OCI-LY7 (cell line): ENCODE measurements around the gene SLC4A1AP. TPM values are rescaled to one million over a fixed set of nuclear protein-coding genes. Genes with fewer than 3 reads are reported as not detected.

Experiments used
- BruUV-seq: library from RNA; stranded (reverse); fragments of 400-500 nt; replicated peaks from 2 replicates; lab custom pipeline; 2021; lab: Mats Ljungman, UMichigan
- CTCF ChIA-PET: fragments of 300-600 bp; sonication (Branson Sonifier 250); formaldehyde crosslinking; loops from one replicate; lab custom pipeline; 2022; ENCODE audit warnings: antibody characterized with exemption; ENCODE audit not compliant: unreplicated experiment; lab: Charles Lee
- POLR2A ChIA-PET: fragments of 300-600 bp; sonication (Branson Sonifier 250); formaldehyde crosslinking; loops from one replicate; lab custom pipeline; 2022; ENCODE audit warnings: antibody characterized with exemption; lab: Charles Lee
- DNase-seq: peaks from one replicate; pipeline ENCODE4 v3.0.0-alpha.2; 2015; ENCODE audit warnings: low spot score
- H2AFZ ChIP-seq: fragments of 200-600 bp; sonication (generic), shearing (Covaris generic); 2 replicates; pipeline ENCODE4 v1.6.1; 2014; ENCODE audit warnings: mild to moderate bottlenecking, antibody characterized with exemption, low read length, moderate library complexity
- H3K27ac ChIP-seq: fragments of 200-600 bp; sonication (generic); 2 replicates; pipeline ENCODE4 v1.5.1; 2014; ENCODE audit warnings: mixed run types, low read depth, mild to moderate bottlenecking, moderate library complexity, low read length, inconsistent platforms; ENCODE audit not compliant: poor library complexity, severe bottlenecking
- H3K36me3 ChIP-seq: fragments of 200-600 bp; sonication (generic); 2 replicates; pipeline ENCODE4 v1.6.1; 2014; ENCODE audit warnings: mild to moderate bottlenecking, antibody characterized with exemption, low read length, moderate library complexity, mixed read lengths; ENCODE audit not compliant: insufficient read depth
- H3K4me1 ChIP-seq: fragments of 200-600 bp; sonication (generic); 2 replicates; pipeline ENCODE4 v1.5.1; 2014; ENCODE audit warnings: mild to moderate bottlenecking, low read length; ENCODE audit not compliant: insufficient read depth, poor library complexity, severe bottlenecking
- H3K4me2 ChIP-seq: fragments of 200-600 bp; sonication (generic); 2 replicates; pipeline ENCODE4 v1.6.1; 2014; ENCODE audit warnings: mild to moderate bottlenecking, low read length
- H3K4me3 ChIP-seq: fragments of 200-600 bp; sonication (generic); 2 replicates; pipeline ENCODE4 v1.5.1; 2014; ENCODE audit warnings: mild to moderate bottlenecking, low read depth, low read length; ENCODE audit not compliant: poor library complexity, severe bottlenecking
- H3K79me2 ChIP-seq: fragments of 200-600 bp; sonication (generic); 2 replicates; pipeline ENCODE4 v1.6.1; 2016; ENCODE audit warnings: low read depth, mild to moderate bottlenecking, low read length, moderate library complexity, mixed read lengths; ENCODE audit not compliant: insufficient read depth
- H3K9me2 ChIP-seq: fragments of 200-600 bp; sonication (generic); 2 replicates; pipeline ENCODE4 v1.6.1; 2016; ENCODE audit warnings: mild to moderate bottlenecking, low read length, mixed read lengths; ENCODE audit not compliant: insufficient read depth
- H3K9me3 ChIP-seq: fragments of 200-600 bp; sonication (generic); 2 replicates; pipeline ENCODE4 v1.6.1; 2014; ENCODE audit warnings: mild to moderate bottlenecking, mixed run types, low read length, mixed read lengths
- H4K20me1 ChIP-seq: fragments of 200-600 bp; sonication (generic); 2 replicates; pipeline ENCODE4 v1.6.1; 2014; ENCODE audit warnings: mild to moderate bottlenecking, antibody characterized with exemption, low read length, moderate library complexity, mixed read lengths; ENCODE audit not compliant: insufficient read depth
- EZH2phosphoT487 ChIP-seq: fragments of 200-600 bp; sonication (generic); IDR thresholded peaks from 2 replicates; pipeline ENCODE4 v1.6.1; 2018; ENCODE audit warnings: low read depth, borderline replicate concordance, mild to moderate bottlenecking, mixed run types, antibody characterized with exemption, low read length, moderate library complexity, mixed read lengths
- intact Hi-C: fragments of 100-400 bp; cut with micrococcal nuclease; formaldehyde crosslinking; loops from one replicate; pipeline ENCODE4 v1.10.0; 2022; ENCODE audit not compliant: unreplicated experiment
- total RNA-seq, 2 experiments: library from RNA; depleted of rRNA in 1 of 2; stranded (reverse); fragments of >200 nt in 1 of 2; shearing (Covaris generic) in 1 of 2; gene quantifications; 2 replicates each; pipeline ENCODE4 v1.2.3, GENCODE V29; 2014 to 2022
- TF ChIP-seq, protein P1 (sequence below): fragments of 200-600 bp; sonication (generic); conservative IDR thresholded peaks from 2 replicates; pipeline ENCODE4 v1.5.1; 2014; ENCODE audit warnings: mild to moderate bottlenecking, antibody characterized with exemption, low read length, moderate library complexity, mixed read lengths

SLC4A1AP gene
- total RNA-seq, 2 experiments from 2014 or later: 26.2 to 27.9 TPM

DNA sequence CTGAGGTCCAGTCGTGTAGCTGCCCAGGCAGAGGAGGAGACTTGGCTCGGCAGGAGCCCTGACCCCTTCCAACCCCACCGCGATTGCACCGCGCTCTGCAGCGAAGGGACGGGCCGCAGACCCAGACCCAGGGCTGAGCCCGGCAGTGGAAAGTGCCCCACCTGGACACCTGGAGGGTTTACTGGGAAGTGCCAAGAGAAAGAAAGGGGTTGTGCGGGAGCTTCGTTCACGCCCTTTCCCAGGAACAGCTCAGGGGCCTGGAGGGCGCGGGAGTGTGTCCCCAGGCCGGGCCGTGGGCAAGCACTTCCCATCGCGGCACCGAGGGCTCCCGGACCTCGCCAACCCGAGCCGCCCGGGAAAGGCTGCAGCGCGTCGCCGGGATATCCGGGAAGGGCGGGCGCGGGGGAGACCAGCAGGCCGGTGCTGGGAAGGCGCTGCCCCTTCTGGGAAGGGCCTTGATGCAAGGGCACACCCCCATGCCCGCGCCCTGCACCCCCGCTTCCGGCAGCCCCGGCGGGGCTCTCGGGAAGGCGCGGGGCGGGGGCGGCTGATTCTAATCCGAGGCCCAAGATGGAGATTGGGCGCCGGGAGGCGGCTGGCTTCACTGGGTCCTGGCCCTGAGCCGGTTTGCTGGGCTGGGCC, 71.7 kb downstream of the SLC4A1AP start:
- H3K9me3 ChIP-seq: no peaks in the 10 kb centered on the region
- H3K79me2 ChIP-seq: no peaks in the 10 kb centered on the region
- no peak overlapping the region for H3K27ac ChIP-seq
- H3K36me3 ChIP-seq: no peaks in the 10 kb centered on the region
- ChIA-PET CTCF (no interaction called here), POLR2A (no interaction called here)
- H4K20me1 ChIP-seq: no peaks in the 10 kb centered on the region
- BruUV-seq: no TSS peak
- intact Hi-C loops: no loop called here
- DNase-seq: no peak
- H3K4me3 ChIP-seq: no peak overlapping the region
- no peak for TF ChIP-seq EZH2phosphoT487
- TF ChIP-seq, protein P1, sequence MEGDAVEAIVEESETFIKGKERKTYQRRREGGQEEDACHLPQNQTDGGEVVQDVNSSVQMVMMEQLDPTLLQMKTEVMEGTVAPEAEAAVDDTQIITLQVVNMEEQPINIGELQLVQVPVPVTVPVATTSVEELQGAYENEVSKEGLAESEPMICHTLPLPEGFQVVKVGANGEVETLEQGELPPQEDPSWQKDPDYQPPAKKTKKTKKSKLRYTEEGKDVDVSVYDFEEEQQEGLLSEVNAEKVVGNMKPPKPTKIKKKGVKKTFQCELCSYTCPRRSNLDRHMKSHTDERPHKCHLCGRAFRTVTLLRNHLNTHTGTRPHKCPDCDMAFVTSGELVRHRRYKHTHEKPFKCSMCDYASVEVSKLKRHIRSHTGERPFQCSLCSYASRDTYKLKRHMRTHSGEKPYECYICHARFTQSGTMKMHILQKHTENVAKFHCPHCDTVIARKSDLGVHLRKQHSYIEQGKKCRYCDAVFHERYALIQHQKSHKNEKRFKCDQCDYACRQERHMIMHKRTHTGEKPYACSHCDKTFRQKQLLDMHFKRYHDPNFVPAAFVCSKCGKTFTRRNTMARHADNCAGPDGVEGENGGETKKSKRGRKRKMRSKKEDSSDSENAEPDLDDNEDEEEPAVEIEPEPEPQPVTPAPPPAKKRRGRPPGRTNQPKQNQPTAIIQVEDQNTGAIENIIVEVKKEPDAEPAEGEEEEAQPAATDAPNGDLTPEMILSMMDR: no peak
- H3K4me1 ChIP-seq: peaks cover 3% of the 10 kb centered on the region
- H3K9me2 ChIP-seq: no peaks in the 10 kb centered on the region
- no peak overlapping the region for H2AFZ ChIP-seq
- H3K4me2 ChIP-seq: no peak overlapping the region

DNA sequence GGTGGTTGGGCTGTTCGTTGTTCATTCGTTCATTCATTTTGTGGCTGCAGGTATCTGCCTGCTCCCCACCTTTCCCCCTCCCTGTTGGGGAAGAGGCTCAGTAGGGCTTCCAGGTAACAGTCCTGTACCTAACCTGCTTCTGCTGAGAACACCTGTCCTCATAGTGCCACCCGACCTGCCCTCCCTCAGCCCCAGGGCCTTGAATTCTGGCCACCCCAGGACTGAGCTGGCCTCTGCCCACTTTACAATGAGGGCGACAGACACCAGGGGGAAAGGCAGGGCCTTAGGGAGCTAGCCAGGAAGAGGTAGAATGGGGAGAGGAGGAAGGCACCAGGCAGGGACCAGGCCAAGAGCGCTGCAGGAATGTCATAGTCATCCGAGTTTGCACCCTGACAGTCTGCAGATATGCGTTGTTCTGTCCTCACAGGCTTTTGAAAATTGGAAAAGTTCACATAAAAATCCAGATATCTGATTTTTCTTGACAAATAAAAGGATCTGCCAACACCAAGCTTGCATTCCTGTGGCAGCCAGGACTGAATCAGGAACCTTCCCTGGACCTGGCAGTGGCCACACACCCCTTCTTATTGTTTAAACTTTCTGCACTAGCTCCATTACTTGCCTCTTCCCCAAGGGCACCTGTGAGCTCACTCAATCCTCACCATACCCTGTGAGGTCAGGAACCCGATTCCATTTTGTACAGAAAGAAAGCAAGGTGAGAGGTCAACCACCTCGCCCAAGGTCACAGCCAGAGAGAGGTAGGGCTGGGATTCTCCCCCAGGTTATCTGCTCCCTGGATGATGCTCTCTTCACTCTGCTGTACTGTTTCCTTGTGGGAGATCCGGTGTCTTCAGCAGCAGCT, 72.6 kb downstream of the SLC4A1AP start:
- no peaks in the 10 kb centered on the region for H3K9me3 ChIP-seq
- DNase-seq: no peak
- H3K4me3 ChIP-seq: no peak overlapping the region
- TF ChIP-seq, protein P1: no peak
- TF ChIP-seq EZH2phosphoT487: no peak
- ChIA-PET CTCF (no interaction called here), POLR2A (interaction anchor here (0.6 kb wide), 1 partner anchor 311 kb away, joined by 3 read pairs; no protein-coding TSS in a partner anchor)
- H3K79me2 ChIP-seq: no peaks in the 10 kb centered on the region
- H2AFZ ChIP-seq: no peak overlapping the region
- no peak overlapping the region for H3K4me2 ChIP-seq
- intact Hi-C loops: no loop called here
- no peaks in the 10 kb centered on the region for H3K4me1 ChIP-seq
- H3K9me2 ChIP-seq: no peaks in the 10 kb centered on the region
- BruUV-seq: no TSS peak
- H4K20me1 ChIP-seq: no peaks in the 10 kb centered on the region
- no peak overlapping the region for H3K27ac ChIP-seq
- H3K36me3 ChIP-seq: no peaks in the 10 kb centered on the region

DNA sequence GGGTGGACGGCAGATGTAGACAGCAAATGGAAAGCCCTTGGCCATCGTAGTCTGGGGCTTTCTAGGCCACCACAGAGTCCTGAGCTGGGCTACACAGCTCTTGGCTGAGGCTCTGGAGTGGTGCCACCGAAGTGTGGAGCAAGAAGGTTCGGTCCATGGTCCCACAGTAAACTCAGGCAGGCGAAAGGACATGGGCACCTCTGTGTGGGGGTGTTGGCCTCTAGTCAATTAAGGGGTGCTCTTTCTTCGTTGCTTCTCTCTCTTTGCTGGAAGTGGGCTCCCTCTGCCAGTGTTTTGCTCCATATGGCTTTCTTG, 73.2 kb downstream of the SLC4A1AP start:
- ChIA-PET CTCF (no interaction called here), POLR2A (no interaction called here)
- H3K36me3 ChIP-seq: no peaks in the 10 kb centered on the region
- H3K9me2 ChIP-seq: no peaks in the 10 kb centered on the region
- no peak overlapping the region for H3K27ac ChIP-seq
- no peak overlapping the region for H3K4me2 ChIP-seq
- intact Hi-C loops: no loop called here
- BruUV-seq: no TSS peak
- H3K4me3 ChIP-seq: no peak overlapping the region
- H3K4me1 ChIP-seq: no peaks in the 10 kb centered on the region
- no peak overlapping the region for H2AFZ ChIP-seq
- DNase-seq: no peak
- no peaks in the 10 kb centered on the region for H4K20me1 ChIP-seq
- TF ChIP-seq, protein P1: no peak
- no peak for TF ChIP-seq EZH2phosphoT487
- H3K79me2 ChIP-seq: no peaks in the 10 kb centered on the region
- H3K9me3 ChIP-seq: no peaks in the 10 kb centered on the region
